NCI-H2196 (cell line): ENCODE results near the gene KLHL17.
"Not testable (repeated sequence)": the region's sequence is repeated elsewhere in the genome, so short reads cannot be mapped to it uniquely, and the experiment has no call there.

Experiments
- DNase-seq: peaks from one replicate; lab custom pipeline; 2025; ENCODE audit not compliant: unreplicated experiment; lab: John Stamatoyannopoulos, UW

KLHL17 gene

GRCh38 chr1:978835-979743, 18.7 kb downstream of the KLHL17 start:
- DNase-seq: no peak

- no peak for DNase-seq
Measured at GRCh38 chr1:979744-980072, 19.3 kb downstream of the KLHL17 start.

GRCh38 chr1:980137-980571, 19.8 kb downstream of the KLHL17 start:
- no peak for DNase-seq

GRCh38 chr1:980602-981395, 20.4 kb downstream of the KLHL17 start:
- DNase-seq: no peak

- no peak for DNase-seq
Measured at GRCh38 chr1:981491-981954, 21.1 kb downstream of the KLHL17 start.

GRCh38 chr1:981955-982558, 21.7 kb downstream of the KLHL17 start, which contains the start of gene PERM1:
PERM1 (minus strand) TSS chr1:982093; CDS start chr1:981029, 1,064 bp downstream.
- DNase-seq: no peak

- DNase-seq: no peak
Measured at GRCh38 chr1:982765-983436, 22.5 kb downstream of the KLHL17 start.

GRCh38 chr1:983798-984475, 23.6 kb downstream of the KLHL17 start:
- DNase-seq: peak; percentile 34

GRCh38 chr1:984476-984814, 24.1 kb downstream of the KLHL17 start:
- no peak for DNase-seq

GRCh38 chr1:985126-985525, 24.7 kb downstream of the KLHL17 start:
- no peak for DNase-seq

- not testable (repeated sequence) for DNase-seq
Measured at GRCh38 chr1:988061-988460, 27.7 kb downstream of the KLHL17 start.

- DNase-seq: not testable (repeated sequence)
Measured at GRCh38 chr1:991275-991674, 30.9 kb downstream of the KLHL17 start.

- DNase-seq: no peak
Measured at GRCh38 chr1:991895-992294, 31.5 kb downstream of the KLHL17 start.

- no peak for DNase-seq
Measured at GRCh38 chr1:992362-992761, 32.0 kb downstream of the KLHL17 start.

GRCh38 chr1:993379-993995, 33.1 kb downstream of the KLHL17 start:
- DNase-seq: no peak

GRCh38 chr1:994546-994945, 34.2 kb downstream of the KLHL17 start:
- not testable (repeated sequence) for DNase-seq

- DNase-seq: no peak
Measured at GRCh38 chr1:995665-996633, 35.6 kb downstream of the KLHL17 start.

- no peak for DNase-seq
Measured at GRCh38 chr1:996851-997712, 36.7 kb downstream of the KLHL17 start.
